ENCODE data around the gene KCNK1. TPM values are rescaled to one million over a fixed set of nuclear protein-coding genes. Genes with fewer than 3 reads are reported as not detected.

The KCNK1 gene
- total RNA-seq, 1 experiment from 2014 or later = 13.3 TPM

DNA sequence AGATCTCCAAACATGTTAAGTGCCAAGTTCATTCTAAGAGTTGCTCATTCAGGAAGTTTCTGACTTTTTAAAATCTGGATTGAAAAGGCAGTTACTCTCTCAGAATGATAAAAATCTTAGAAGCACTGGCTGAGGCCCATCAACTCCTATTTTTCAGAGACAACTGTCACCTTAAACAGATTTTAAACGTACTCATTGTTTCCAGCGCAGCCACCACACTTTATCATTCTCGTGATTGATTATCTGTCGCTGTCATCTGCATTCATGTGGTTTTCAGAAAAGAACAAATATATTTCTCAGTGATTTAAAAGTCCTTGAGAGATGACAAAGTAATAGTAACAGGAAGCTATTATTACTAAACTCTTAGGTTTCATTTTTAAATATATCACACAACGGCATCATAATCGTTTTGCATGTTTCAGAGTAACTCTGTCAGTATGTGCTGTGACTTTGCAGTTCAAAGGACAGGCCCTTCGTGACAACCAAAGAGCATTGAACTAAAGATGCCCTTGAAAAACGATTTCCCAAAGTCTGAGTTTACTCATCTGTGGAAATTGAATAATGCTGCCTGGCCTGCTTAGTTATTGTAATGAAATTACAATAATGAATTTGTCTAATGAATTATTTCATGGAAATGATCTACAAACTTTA lies 14.9 kb upstream of the KCNK1 start:
- Mint-ChIP-seq H3K9me3 (no peaks in the 10 kb centered on the region), H3K36me3 (no peaks in the 10 kb centered on the region), H3K4me1 (0 out of 2 replicates have a peak, but pooled peaks cover 2% of the 10 kb centered on the region), H3K27me3 (ENCODE audit: low read depth) (peaks cover 13% of the 10 kb centered on the region; the same call in 1 of the 2 replicates), H3K4me3 (no peak overlapping the region), H3K27ac (no peak overlapping the region)
- POLR2A ChIA-PET = no interaction called here
- DNase-seq (ENCODE audit: low spot score) (no peak), ATAC-seq (no peak)
- TF ChIP-seq MYBL2 (CRISPR knock-in tag; IDR thresholded peaks at IDR 0.05) (no peak), ZNF138 (CRISPR knock-in tag; conservative IDR thresholded peaks at IDR 0.05) (no peak), KAT7 (CRISPR knock-in tag; IDR thresholded peaks at IDR 0.05; ENCODE audit: borderline replicate concordance) (no peak), SP1 (CRISPR knock-in tag; conservative IDR thresholded peaks at IDR 0.05) (no peak), FOXK1 (CRISPR knock-in tag; IDR thresholded peaks at IDR 0.05) (no peak)
- TF ChIP-seq, protein P1, sequence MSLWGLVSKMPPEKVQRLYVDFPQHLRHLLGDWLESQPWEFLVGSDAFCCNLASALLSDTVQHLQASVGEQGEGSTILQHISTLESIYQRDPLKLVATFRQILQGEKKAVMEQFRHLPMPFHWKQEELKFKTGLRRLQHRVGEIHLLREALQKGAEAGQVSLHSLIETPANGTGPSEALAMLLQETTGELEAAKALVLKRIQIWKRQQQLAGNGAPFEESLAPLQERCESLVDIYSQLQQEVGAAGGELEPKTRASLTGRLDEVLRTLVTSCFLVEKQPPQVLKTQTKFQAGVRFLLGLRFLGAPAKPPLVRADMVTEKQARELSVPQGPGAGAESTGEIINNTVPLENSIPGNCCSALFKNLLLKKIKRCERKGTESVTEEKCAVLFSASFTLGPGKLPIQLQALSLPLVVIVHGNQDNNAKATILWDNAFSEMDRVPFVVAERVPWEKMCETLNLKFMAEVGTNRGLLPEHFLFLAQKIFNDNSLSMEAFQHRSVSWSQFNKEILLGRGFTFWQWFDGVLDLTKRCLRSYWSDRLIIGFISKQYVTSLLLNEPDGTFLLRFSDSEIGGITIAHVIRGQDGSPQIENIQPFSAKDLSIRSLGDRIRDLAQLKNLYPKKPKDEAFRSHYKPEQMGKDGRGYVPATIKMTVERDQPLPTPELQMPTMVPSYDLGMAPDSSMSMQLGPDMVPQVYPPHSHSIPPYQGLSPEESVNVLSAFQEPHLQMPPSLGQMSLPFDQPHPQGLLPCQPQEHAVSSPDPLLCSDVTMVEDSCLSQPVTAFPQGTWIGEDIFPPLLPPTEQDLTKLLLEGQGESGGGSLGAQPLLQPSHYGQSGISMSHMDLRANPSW (CRISPR knock-in tag; conservative IDR thresholded peaks at IDR 0.05; ENCODE audit: low read depth) = no peak
- TF ChIP-seq, protein P2, sequence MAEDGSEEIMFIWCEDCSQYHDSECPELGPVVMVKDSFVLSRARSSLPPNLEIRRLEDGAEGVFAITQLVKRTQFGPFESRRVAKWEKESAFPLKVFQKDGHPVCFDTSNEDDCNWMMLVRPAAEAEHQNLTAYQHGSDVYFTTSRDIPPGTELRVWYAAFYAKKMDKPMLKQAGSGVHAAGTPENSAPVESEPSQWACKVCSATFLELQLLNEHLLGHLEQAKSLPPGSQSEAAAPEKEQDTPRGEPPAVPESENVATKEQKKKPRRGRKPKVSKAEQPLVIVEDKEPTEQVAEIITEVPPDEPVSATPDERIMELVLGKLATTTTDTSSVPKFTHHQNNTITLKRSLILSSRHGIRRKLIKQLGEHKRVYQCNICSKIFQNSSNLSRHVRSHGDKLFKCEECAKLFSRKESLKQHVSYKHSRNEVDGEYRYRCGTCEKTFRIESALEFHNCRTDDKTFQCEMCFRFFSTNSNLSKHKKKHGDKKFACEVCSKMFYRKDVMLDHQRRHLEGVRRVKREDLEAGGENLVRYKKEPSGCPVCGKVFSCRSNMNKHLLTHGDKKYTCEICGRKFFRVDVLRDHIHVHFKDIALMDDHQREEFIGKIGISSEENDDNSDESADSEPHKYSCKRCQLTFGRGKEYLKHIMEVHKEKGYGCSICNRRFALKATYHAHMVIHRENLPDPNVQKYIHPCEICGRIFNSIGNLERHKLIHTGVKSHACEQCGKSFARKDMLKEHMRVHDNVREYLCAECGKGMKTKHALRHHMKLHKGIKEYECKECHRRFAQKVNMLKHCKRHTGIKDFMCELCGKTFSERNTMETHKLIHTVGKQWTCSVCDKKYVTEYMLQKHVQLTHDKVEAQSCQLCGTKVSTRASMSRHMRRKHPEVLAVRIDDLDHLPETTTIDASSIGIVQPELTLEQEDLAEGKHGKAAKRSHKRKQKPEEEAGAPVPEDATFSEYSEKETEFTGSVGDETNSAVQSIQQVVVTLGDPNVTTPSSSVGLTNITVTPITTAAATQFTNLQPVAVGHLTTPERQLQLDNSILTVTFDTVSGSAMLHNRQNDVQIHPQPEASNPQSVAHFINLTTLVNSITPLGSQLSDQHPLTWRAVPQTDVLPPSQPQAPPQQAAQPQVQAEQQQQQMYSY (CRISPR knock-in tag; IDR thresholded peaks at IDR 0.05) = no peak
- TF ChIP-seq, protein P3, sequence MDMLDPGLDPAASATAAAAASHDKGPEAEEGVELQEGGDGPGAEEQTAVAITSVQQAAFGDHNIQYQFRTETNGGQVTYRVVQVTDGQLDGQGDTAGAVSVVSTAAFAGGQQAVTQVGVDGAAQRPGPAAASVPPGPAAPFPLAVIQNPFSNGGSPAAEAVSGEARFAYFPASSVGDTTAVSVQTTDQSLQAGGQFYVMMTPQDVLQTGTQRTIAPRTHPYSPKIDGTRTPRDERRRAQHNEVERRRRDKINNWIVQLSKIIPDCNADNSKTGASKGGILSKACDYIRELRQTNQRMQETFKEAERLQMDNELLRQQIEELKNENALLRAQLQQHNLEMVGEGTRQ (CRISPR knock-in tag; IDR thresholded peaks at IDR 0.05) = no peak
- CTCF ChIA-PET = no interaction called here

DNA sequence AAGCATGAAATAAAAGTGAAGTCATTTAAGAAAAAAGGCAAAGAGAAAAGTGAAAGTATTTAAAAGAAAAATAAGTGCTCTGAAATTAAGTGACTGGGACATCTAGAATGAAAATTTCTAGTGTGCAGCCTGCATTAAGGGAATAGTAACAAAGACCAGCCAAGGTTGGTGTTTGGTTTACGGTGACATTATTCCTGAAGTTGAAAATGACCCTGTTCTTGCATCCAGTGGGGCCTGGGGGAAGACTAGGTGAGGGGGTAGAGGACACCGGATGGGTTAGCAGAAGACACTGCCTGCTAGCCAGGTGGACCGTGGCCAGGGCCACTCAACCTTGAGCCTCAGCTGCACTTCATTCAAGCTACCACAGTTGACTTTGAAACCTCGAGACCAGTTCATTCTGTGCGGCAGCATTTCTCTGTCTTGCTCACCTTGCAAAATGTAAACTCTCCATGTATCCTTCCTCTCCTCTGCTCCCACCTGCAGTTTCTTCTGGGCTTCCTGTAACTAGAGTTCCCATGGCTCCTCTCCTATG lies 14.3 kb upstream of the KCNK1 start:
- ATAC-seq (no peak), DNase-seq (ENCODE audit: low spot score) (no peak)
- no peaks in the 10 kb centered on the region for H3K36me3 Mint-ChIP-seq
- H3K4me3 Mint-ChIP-seq = no peak overlapping the region
- POLR2A ChIA-PET = no interaction called here
- H3K27me3 Mint-ChIP-seq (ENCODE audit: low read depth) = peaks cover 13% of the 10 kb centered on the region; the same call in 1 of the 2 replicates
- H3K9me3 Mint-ChIP-seq = no peaks in the 10 kb centered on the region
- H3K4me1 Mint-ChIP-seq = 0 out of 2 replicates have a peak, but pooled peaks cover 2% of the 10 kb centered on the region
- H3K27ac Mint-ChIP-seq = no peak overlapping the region
- CTCF ChIA-PET = no interaction called here
- TF ChIP-seq OVOL2 (CRISPR knock-in tag; IDR thresholded peaks at IDR 0.05; ENCODE audit: borderline replicate concordance) (no peak), NFYB (CRISPR knock-in tag; conservative IDR thresholded peaks at IDR 0.05; ENCODE audit: low read depth) (no peak), TEAD4 (CRISPR knock-in tag; IDR thresholded peaks at IDR 0.05) (no peak)
- TF ChIP-seq, protein P4, sequence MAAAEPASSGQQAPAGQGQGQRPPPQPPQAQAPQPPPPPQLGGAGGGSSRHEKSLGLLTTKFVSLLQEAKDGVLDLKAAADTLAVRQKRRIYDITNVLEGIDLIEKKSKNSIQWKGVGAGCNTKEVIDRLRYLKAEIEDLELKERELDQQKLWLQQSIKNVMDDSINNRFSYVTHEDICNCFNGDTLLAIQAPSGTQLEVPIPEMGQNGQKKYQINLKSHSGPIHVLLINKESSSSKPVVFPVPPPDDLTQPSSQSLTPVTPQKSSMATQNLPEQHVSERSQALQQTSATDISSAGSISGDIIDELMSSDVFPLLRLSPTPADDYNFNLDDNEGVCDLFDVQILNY (CRISPR knock-in tag; IDR thresholded peaks at IDR 0.05) = no peak
- TF ChIP-seq, protein P1 (CRISPR knock-in tag; conservative IDR thresholded peaks at IDR 0.05; ENCODE audit: low read depth) = no peak
- TF ChIP-seq, protein P5, sequence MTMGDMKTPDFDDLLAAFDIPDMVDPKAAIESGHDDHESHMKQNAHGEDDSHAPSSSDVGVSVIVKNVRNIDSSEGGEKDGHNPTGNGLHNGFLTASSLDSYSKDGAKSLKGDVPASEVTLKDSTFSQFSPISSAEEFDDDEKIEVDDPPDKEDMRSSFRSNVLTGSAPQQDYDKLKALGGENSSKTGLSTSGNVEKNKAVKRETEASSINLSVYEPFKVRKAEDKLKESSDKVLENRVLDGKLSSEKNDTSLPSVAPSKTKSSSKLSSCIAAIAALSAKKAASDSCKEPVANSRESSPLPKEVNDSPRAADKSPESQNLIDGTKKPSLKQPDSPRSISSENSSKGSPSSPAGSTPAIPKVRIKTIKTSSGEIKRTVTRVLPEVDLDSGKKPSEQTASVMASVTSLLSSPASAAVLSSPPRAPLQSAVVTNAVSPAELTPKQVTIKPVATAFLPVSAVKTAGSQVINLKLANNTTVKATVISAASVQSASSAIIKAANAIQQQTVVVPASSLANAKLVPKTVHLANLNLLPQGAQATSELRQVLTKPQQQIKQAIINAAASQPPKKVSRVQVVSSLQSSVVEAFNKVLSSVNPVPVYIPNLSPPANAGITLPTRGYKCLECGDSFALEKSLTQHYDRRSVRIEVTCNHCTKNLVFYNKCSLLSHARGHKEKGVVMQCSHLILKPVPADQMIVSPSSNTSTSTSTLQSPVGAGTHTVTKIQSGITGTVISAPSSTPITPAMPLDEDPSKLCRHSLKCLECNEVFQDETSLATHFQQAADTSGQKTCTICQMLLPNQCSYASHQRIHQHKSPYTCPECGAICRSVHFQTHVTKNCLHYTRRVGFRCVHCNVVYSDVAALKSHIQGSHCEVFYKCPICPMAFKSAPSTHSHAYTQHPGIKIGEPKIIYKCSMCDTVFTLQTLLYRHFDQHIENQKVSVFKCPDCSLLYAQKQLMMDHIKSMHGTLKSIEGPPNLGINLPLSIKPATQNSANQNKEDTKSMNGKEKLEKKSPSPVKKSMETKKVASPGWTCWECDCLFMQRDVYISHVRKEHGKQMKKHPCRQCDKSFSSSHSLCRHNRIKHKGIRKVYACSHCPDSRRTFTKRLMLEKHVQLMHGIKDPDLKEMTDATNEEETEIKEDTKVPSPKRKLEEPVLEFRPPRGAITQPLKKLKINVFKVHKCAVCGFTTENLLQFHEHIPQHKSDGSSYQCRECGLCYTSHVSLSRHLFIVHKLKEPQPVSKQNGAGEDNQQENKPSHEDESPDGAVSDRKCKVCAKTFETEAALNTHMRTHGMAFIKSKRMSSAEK (CRISPR knock-in tag; IDR thresholded peaks at IDR 0.05; ENCODE audit: borderline replicate concordance) = no peak
- TF ChIP-seq, protein P2 (CRISPR knock-in tag; IDR thresholded peaks at IDR 0.05) = no peak
